ENCODE data around the gene RPTOR. TPM values are rescaled to one million over a fixed set of nuclear protein-coding genes. Genes with fewer than 3 reads are reported as not detected.
A peak's percentile ranks its signal among the peaks of the same experiment; 100 is the strongest.

The RPTOR gene
- total and polyA plus RNA-seq, 2 experiments from 2014 or later = 13.2 to 37.9 TPM

- DNase-seq (ENCODE audit: low read depth in 1 of 2, low spot score in 1 of 2) = peak; percentile 21 to 88
- H3K27ac ChIP-seq = no peak overlapping the region
- no peak overlapping the region for H3K4me3 ChIP-seq
- peak; percentile 33 for TF ChIP-seq CTCF (IDR thresholded peaks at IDR 0.05; ENCODE audit: low read depth, low read length)
- no peaks in the 10 kb centered on the region for H3K9me3 ChIP-seq (ENCODE audit: low read depth)
- H3K27me3 ChIP-seq = no peaks in the 10 kb centered on the region
- H3K36me3 ChIP-seq = no peaks in the 10 kb centered on the region
- H3K4me1 ChIP-seq (ENCODE audit: low read depth) = no peaks in the 10 kb centered on the region
Measured at GRCh38 chr17:80859002-80859941, 314.6 kb downstream of the RPTOR start.

- H3K27ac ChIP-seq = no peak overlapping the region
- DNase-seq (ENCODE audit: low read depth in 1 of 2, low spot score in 1 of 2) = no peak
- H3K4me3 ChIP-seq = no peak overlapping the region
- no peaks in the 10 kb centered on the region for H3K27me3 ChIP-seq
- TF ChIP-seq CTCF (IDR thresholded peaks at IDR 0.05; ENCODE audit: low read depth, low read length) = no peak
- no peaks in the 10 kb centered on the region for H3K4me1 ChIP-seq (ENCODE audit: low read depth)
- H3K9me3 ChIP-seq (ENCODE audit: low read depth) = no peaks in the 10 kb centered on the region
- H3K36me3 ChIP-seq = no peaks in the 10 kb centered on the region
Measured at GRCh38 chr17:80860101-80860671, 315.5 kb downstream of the RPTOR start.

- Histone ChIP-seq H3K27ac (no peak overlapping the region), H3K27me3 (no peaks in the 10 kb centered on the region), H3K9me3 (ENCODE audit: low read depth) (no peaks in the 10 kb centered on the region), H3K36me3 (no peaks in the 10 kb centered on the region), H3K4me1 (ENCODE audit: low read depth) (no peaks in the 10 kb centered on the region), H3K4me3 (no peak overlapping the region)
- TF ChIP-seq CTCF (IDR thresholded peaks at IDR 0.05; ENCODE audit: low read depth, low read length) = no peak
- no peak for DNase-seq (ENCODE audit: low read depth in 1 of 2, low spot score in 1 of 2)
Measured at GRCh38 chr17:80860703-80861417, 316.2 kb downstream of the RPTOR start.

GRCh38 chr17:80861418-80861815 is 316.8 kb downstream of the RPTOR start:
- no peak for DNase-seq (ENCODE audit: low read depth in 1 of 2, low spot score in 1 of 2)
- no peaks in the 10 kb centered on the region for H3K36me3 ChIP-seq
- no peaks in the 10 kb centered on the region for H3K27me3 ChIP-seq
- TF ChIP-seq CTCF (IDR thresholded peaks at IDR 0.05; ENCODE audit: low read depth, low read length) = no peak
- H3K27ac ChIP-seq = no peak overlapping the region
- no peaks in the 10 kb centered on the region for H3K9me3 ChIP-seq (ENCODE audit: low read depth)
- H3K4me1 ChIP-seq (ENCODE audit: low read depth) = no peaks in the 10 kb centered on the region
- no peak overlapping the region for H3K4me3 ChIP-seq

GRCh38 chr17:80861892-80862291 is 317.3 kb downstream of the RPTOR start:
- Histone ChIP-seq H3K9me3 (ENCODE audit: low read depth) (no peaks in the 10 kb centered on the region), H3K36me3 (no peaks in the 10 kb centered on the region), H3K27me3 (no peaks in the 10 kb centered on the region), H3K27ac (no peak overlapping the region), H3K4me3 (no peak overlapping the region), H3K4me1 (ENCODE audit: low read depth) (no peaks in the 10 kb centered on the region)
- DNase-seq (ENCODE audit: low read depth in 1 of 2, low spot score in 1 of 2) = peak; percentile 10 to 25
- TF ChIP-seq CTCF (IDR thresholded peaks at IDR 0.05; ENCODE audit: low read depth, low read length) = peak; percentile 39

Data from cardiac muscle cell (in vitro differentiated cells and primary cell).